CD14-positive monocyte (primary cell): ENCODE results near the gene MIGA2. TPM values are rescaled to one million over a fixed set of nuclear protein-coding genes. Genes with fewer than 3 reads are reported as not detected.
A peak's percentile ranks its signal among the peaks of the same experiment; 100 is the strongest.

Source experiments
- DNase-seq, 3 donors: peaks; one replicate each; pipeline ENCODE4 v3.0.0-alpha.2; 2011 to 2022
- H2AFZ ChIP-seq: 2 replicates; pipeline ENCODE4 v1.6.0; 2012; ENCODE audit warnings: mild to moderate bottlenecking, low read depth, low read length, inconsistent platforms; ENCODE audit not compliant: insufficient read depth, poor library complexity, severe bottlenecking
- H3K27ac ChIP-seq, 2 donors: 1 replicate in 1 of 2; 2 replicates in 1 of 2; pipeline ENCODE4 v1.5.1; 2012 to 2013; ENCODE audit warnings: low read length in 2 of 2, control low read depth in 1 of 2, inconsistent platforms in 1 of 2, low read depth in 1 of 2, mild to moderate bottlenecking in 1 of 2
- H3K27me3 ChIP-seq, 2 donors: one replicate each; pipeline versions ENCODE4 v1.6.0 to v1.6.1; 2011 to 2013; ENCODE audit warnings: low read length in 2 of 2; ENCODE audit not compliant: control insufficient read depth in 2 of 2, insufficient read depth in 2 of 2
- H3K36me3 ChIP-seq, 2 donors: replicated peaks in 1 of 2; 1 replicate in 1 of 2; 2 replicates in 1 of 2; pipeline versions ENCODE4 v1.5.1 to v1.6.1; 2012 to 2013; ENCODE audit warnings: low read length in 2 of 2, control low read depth in 1 of 2, inconsistent platforms in 1 of 2, mild to moderate bottlenecking in 1 of 2; ENCODE audit not compliant: insufficient read depth in 2 of 2, control insufficient read depth in 1 of 2
- H3K4me1 ChIP-seq, 2 donors: 1 replicate in 1 of 2; 2 replicates in 1 of 2; pipeline versions ENCODE4 v1.5.1 to v1.6.1; 2012 to 2013; ENCODE audit warnings: low read length in 2 of 2, control low read depth in 1 of 2, inconsistent platforms in 1 of 2, mild to moderate bottlenecking in 1 of 2, moderate library complexity in 1 of 2; ENCODE audit not compliant: insufficient read depth in 2 of 2, control insufficient read depth in 1 of 2
- H3K4me2 ChIP-seq: replicated peaks from 2 replicates; pipeline ENCODE3; 2012; ENCODE audit warnings: low read length, moderate library complexity, mild to moderate bottlenecking; ENCODE audit not compliant: poor library complexity, severe bottlenecking; ENCODE audit errors: extremely low read depth
- H3K4me3 ChIP-seq, 3 experiments: fragments of 200-600 bp in 1 of 3; sonication (generic) in 1 of 3; replicated peaks in 1 of 3; 1 replicate in 2 of 3; 2 replicates in 1 of 3; pipeline ENCODE4 v1.5.1; 2011 to 2013; ENCODE audit warnings: low read length in 3 of 3, mild to moderate bottlenecking in 3 of 3, control low read depth in 2 of 3, low read depth in 2 of 3, inconsistent platforms in 1 of 3, moderate library complexity in 1 of 3
- H3K79me2 ChIP-seq: 2 replicates; pipeline ENCODE4 v1.6.0; 2012; ENCODE audit warnings: mild to moderate bottlenecking, control low read depth, inconsistent platforms, low read length, moderate library complexity; ENCODE audit not compliant: insufficient read depth
- H3K9ac ChIP-seq: 2 replicates; pipeline ENCODE4 v1.6.0; 2017; ENCODE audit warnings: low read length, mild to moderate bottlenecking; ENCODE audit not compliant: insufficient read depth, poor library complexity, severe bottlenecking
- H3K9me3 ChIP-seq, 2 donors: replicated peaks in 1 of 2; 1 replicate in 1 of 2; 2 replicates in 1 of 2; pipeline versions ENCODE4 v1.5.1 to v1.6.1; 2012 to 2013; ENCODE audit warnings: low read length in 2 of 2, control low read depth in 1 of 2; ENCODE audit not compliant: control insufficient read depth in 1 of 2, insufficient read depth in 1 of 2
- H4K20me1 ChIP-seq: 2 replicates; pipeline ENCODE4 v1.6.0; 2012; ENCODE audit warnings: mild to moderate bottlenecking, low read length, control low read depth, moderate library complexity; ENCODE audit not compliant: insufficient read depth
- H3K27ac Mint-ChIP-seq, 7 donors: one replicate each; pipeline ENCODE4 v1.8.0; 2020; ENCODE audit warnings: mild to moderate bottlenecking in 7 of 7, mixed read lengths in 7 of 7, moderate library complexity in 6 of 7, inconsistent platforms in 2 of 7
- H3K27me3 Mint-ChIP-seq, 3 donors: one replicate each; pipeline ENCODE4 v1.8.0; 2021 to 2022; ENCODE audit warnings: low read depth in 3 of 3, mild to moderate bottlenecking in 3 of 3, mixed read lengths in 3 of 3, moderate library complexity in 3 of 3, inconsistent platforms in 1 of 3
- H3K36me3 Mint-ChIP-seq, 2 donors: one replicate each; pipeline ENCODE4 v1.8.0; 2020; ENCODE audit warnings: mixed read lengths in 2 of 2, inconsistent platforms in 1 of 2, mild to moderate bottlenecking in 1 of 2
- H3K4me1 Mint-ChIP-seq: one replicate; pipeline ENCODE4 v1.8.0; 2020; ENCODE audit warnings: mild to moderate bottlenecking, mixed read lengths
- H3K4me3 Mint-ChIP-seq, 2 donors: one replicate each; pipeline ENCODE4 v1.8.0; 2020; ENCODE audit warnings: mild to moderate bottlenecking in 2 of 2, mixed read lengths in 2 of 2, moderate library complexity in 1 of 2
- H3K9me3 Mint-ChIP-seq, 7 donors: one replicate each; pipeline ENCODE4 v1.8.0; 2020 to 2022; ENCODE audit warnings: mixed read lengths in 7 of 7, mild to moderate bottlenecking in 6 of 7, moderate library complexity in 6 of 7, inconsistent platforms in 2 of 7
- WGBS: methylation state at CpG from one replicate; pipeline ENCODE4 v1.1.5; 2013; ENCODE audit warnings: missing lambda C conversion rate; ENCODE audit not compliant: insufficient coverage; 5-methylcytosine and 5-hydroxymethylcytosine counted together
- intact Hi-C, 2 donors: fragments of 100-400 bp; cut with micrococcal nuclease; formaldehyde crosslinking; loops; one replicate each; pipeline versions ENCODE4 v1.15.0 to v1.15.1; 2023
- polyA plus RNA-seq, 3 donors: library from polyadenylated mRNA; depleted of rRNA in 1 of 3; unstranded in 2 of 3; stranded (reverse) in 1 of 3; fragments of 300-500 nt in 2 of 3; fragments of >200 nt in 1 of 3; fragmentation: Illumina TruSeq in 2 of 3; gene quantifications; 1 replicate in 2 of 3; 2 replicates in 1 of 3; pipeline ENCODE4 v1.2.3, GENCODE V29; 2012 to 2021
- TF ChIP-seq, protein P1 (sequence below): fragments of 200-600 bp; IDR thresholded peaks from one replicate; pipeline ENCODE4 v1.8.0; 2022; ENCODE audit warnings: antibody characterized with exemption, mild to moderate bottlenecking

The MIGA2 gene
- polyA plus RNA-seq, 3 donors, result 1.9 to 45.4 (median 5.9) TPM

DNA sequence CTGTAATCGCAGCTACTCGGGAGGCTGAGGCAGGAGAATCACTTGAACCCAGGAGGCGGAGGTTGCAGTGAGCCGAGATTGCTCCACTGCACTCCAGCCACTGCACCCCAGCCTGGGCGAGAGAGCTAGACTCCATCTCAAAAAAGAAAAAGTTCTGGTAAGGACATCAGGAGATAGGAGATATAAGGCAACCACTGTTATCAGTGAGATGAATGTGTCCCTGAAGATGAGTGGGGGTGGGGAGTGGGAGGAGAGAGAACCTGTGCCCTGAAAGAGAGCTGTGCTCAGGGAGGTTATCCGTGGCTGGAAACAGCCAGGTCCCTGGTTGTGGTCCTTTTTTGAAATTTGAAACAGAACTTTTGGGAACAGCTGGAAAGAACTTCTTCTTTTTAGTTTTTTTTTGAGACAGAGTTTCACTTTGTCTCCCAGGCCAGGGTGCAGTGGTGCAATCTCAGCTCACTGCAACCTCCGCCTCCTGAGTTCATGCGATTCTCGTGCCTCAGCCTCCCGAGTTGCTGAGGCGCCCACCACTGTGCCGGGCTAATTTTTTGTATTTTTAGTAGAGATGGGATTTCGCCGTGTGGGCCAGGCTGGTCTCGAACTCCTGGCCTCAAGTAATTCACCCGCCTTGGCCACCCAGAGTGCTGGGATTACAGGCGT is 77.3 kb downstream of the MIGA2 start:
- WGBS, result 46% methylated on average over 12 of the region's 17 CpGs
- Mint-ChIP-seq H3K9me3 (peaks cover 0 to 2% (median 0%) of the 10 kb centered on the region in 7 donors), H3K4me3 (peak overlapping the region; percentile 71 to 73), H3K27me3 (peaks cover 0 to 2% (median 0%) of the 10 kb centered on the region in 3 donors), H3K4me1 (peaks cover 54% of the 10 kb centered on the region), H3K36me3 (peaks cover 0 to 9% of the 10 kb centered on the region in 2 donors), H3K27ac (peak overlapping the region; percentile 86 to 96 (median 92))
- TF ChIP-seq, protein P1, sequence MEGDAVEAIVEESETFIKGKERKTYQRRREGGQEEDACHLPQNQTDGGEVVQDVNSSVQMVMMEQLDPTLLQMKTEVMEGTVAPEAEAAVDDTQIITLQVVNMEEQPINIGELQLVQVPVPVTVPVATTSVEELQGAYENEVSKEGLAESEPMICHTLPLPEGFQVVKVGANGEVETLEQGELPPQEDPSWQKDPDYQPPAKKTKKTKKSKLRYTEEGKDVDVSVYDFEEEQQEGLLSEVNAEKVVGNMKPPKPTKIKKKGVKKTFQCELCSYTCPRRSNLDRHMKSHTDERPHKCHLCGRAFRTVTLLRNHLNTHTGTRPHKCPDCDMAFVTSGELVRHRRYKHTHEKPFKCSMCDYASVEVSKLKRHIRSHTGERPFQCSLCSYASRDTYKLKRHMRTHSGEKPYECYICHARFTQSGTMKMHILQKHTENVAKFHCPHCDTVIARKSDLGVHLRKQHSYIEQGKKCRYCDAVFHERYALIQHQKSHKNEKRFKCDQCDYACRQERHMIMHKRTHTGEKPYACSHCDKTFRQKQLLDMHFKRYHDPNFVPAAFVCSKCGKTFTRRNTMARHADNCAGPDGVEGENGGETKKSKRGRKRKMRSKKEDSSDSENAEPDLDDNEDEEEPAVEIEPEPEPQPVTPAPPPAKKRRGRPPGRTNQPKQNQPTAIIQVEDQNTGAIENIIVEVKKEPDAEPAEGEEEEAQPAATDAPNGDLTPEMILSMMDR, result no peak
- H2AFZ ChIP-seq, result peak overlapping the region; percentile 50
- H3K4me3 ChIP-seq, result peak overlapping the region in 2 of 3 experiments; percentile 9 to 63
- H3K27me3 ChIP-seq, result no peaks in the 10 kb centered on the region
- H3K9me3 ChIP-seq, result no peaks in the 10 kb centered on the region
- peaks cover 18% of the 10 kb centered on the region for H4K20me1 ChIP-seq
- H3K4me2 ChIP-seq, result peak overlapping the region; percentile 52
- H3K79me2 ChIP-seq, result peaks cover 84% of the 10 kb centered on the region
- peak overlapping the region; percentile 73 to 78 for H3K27ac ChIP-seq
- H3K4me1 ChIP-seq, result peaks cover 50 to 58% of the 10 kb centered on the region in 2 donors
- no peak overlapping the region for H3K9ac ChIP-seq
- peak; percentile 23 to 53 (median 51) for DNase-seq
- H3K36me3 ChIP-seq, result no peaks in the 10 kb centered on the region
- intact Hi-C loops, result no loop called here

DNA sequence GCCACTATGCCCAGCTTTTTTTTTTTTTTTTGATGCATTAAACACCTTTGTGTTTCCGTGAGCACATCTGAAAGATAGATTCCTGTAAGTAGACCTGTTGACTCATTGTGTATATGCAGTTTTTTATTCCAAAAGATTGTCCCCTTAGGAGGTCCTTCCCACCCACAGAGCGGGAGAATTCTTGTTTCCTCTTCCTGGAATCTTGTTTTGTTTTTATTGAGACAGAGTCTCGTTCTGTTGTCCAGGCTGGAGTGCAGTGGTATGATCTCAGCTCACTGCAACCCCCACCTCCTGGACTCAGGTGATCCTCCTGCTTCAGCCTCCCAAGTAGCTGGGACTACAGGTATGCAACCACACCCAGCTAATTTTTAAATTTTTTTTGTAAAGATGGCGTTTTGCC is 82.4 kb downstream of the MIGA2 start:
- H3K4me2 ChIP-seq, result no peak overlapping the region
- peaks cover 91% of the 10 kb centered on the region for H3K79me2 ChIP-seq
- TF ChIP-seq, protein P1, result no peak
- H3K4me3 ChIP-seq, result no peak overlapping the region
- no peak overlapping the region for H3K9ac ChIP-seq
- H4K20me1 ChIP-seq, result peaks cover 54% of the 10 kb centered on the region
- H3K27me3 ChIP-seq, result no peaks in the 10 kb centered on the region
- Mint-ChIP-seq H3K36me3 (peaks cover 45 to 60% of the 10 kb centered on the region in 2 donors), H3K4me1 (peaks cover 22% of the 10 kb centered on the region), H3K4me3 (no peak overlapping the region), H3K27ac (no peak overlapping the region), H3K9me3 (no peaks in the 10 kb centered on the region), H3K27me3 (peaks cover 0 to 2% (median 0%) of the 10 kb centered on the region in 3 donors)
- intact Hi-C loops, result no loop called here
- H3K27ac ChIP-seq, result no peak overlapping the region
- no peak overlapping the region for H2AFZ ChIP-seq
- H3K9me3 ChIP-seq, result no peaks in the 10 kb centered on the region
- 100% methylated on average over 1 of the region's 4 CpGs for WGBS
- peaks cover 14 to 19% of the 10 kb centered on the region in 2 donors for H3K4me1 ChIP-seq
- H3K36me3 ChIP-seq, result peaks cover 33 to 36% of the 10 kb centered on the region in 2 donors
- DNase-seq, result no peak
